CD4-positive, alpha-beta T cell (primary cell): ENCODE results near the gene LRRN4CL. TPM values are rescaled to one million over a fixed set of nuclear protein-coding genes. Genes with fewer than 3 reads are reported as not detected.

Source experiments
- ATAC-seq: fragments of 200-7000 bp; cut with Tn5 transposase; one replicate; pipeline ENCODE4 v1.10.0; 2022; ENCODE audit warnings: mild to moderate bottlenecking; ENCODE audit not compliant: poor library complexity
- CTCF ChIA-PET: fragments of 350-600 bp; sonication (Branson Sonifier 250); formaldehyde crosslinking; loops from one replicate; lab custom pipeline; 2021; ENCODE audit warnings: antibody characterized with exemption, inconsistent platforms; lab: Charles Lee
- POLR2A ChIA-PET: fragments of 350-600 bp; sonication (Branson Sonifier 250); formaldehyde crosslinking; loops from one replicate; lab custom pipeline; 2021; ENCODE audit warnings: antibody characterized with exemption, inconsistent platforms; lab: Charles Lee
- DNase-seq, 14 experiments: peaks; one replicate each; pipeline ENCODE4 v3.0.0-alpha.2; 2013 to 2020; ENCODE audit warnings: mixed read lengths in 2 of 14
- H3K27ac ChIP-seq, 2 donors: one replicate each; pipeline versions ENCODE4 v1.5.1 to v1.7.0; 2013; ENCODE audit warnings: low read length in 2 of 2, low read depth in 1 of 2, mild to moderate bottlenecking in 1 of 2
- H3K27me3 ChIP-seq, 2 experiments: 1 replicate in 1 of 2; 2 replicates in 1 of 2; pipeline versions ENCODE4 v1.6.1 to v1.7.0; 2013; ENCODE audit warnings: low read length in 2 of 2, control low read depth in 1 of 2, mild to moderate bottlenecking in 1 of 2, moderate library complexity in 1 of 2; ENCODE audit not compliant: insufficient read depth in 2 of 2, control insufficient read depth in 1 of 2
- H3K36me3 ChIP-seq: one replicate; pipeline ENCODE4 v1.6.1; 2013; ENCODE audit warnings: low read length, control low read depth; ENCODE audit not compliant: insufficient read depth
- H3K4me1 ChIP-seq: one replicate; pipeline ENCODE4 v1.6.1; 2013; ENCODE audit warnings: low read length, control low read depth; ENCODE audit not compliant: insufficient read depth
- H3K4me3 ChIP-seq: one replicate; pipeline ENCODE4 v1.5.1; 2013; ENCODE audit warnings: mild to moderate bottlenecking, low read length, moderate library complexity
- H3K9me3 ChIP-seq, 2 experiments: 1 replicate in 1 of 2; 2 replicates in 1 of 2; pipeline versions ENCODE4 v1.6.1 to v1.7.0; 2013; ENCODE audit warnings: low read length in 2 of 2, mild to moderate bottlenecking in 2 of 2, control low read depth in 1 of 2, moderate library complexity in 1 of 2; ENCODE audit not compliant: control insufficient read depth in 1 of 2, insufficient read depth in 1 of 2
- H3K27ac Mint-ChIP-seq: one replicate; pipeline ENCODE4 v1.8.0; 2020; ENCODE audit warnings: mixed read lengths
- H3K27me3 Mint-ChIP-seq: one replicate; pipeline ENCODE4 v1.8.0; 2021; ENCODE audit warnings: mixed read lengths
- H3K36me3 Mint-ChIP-seq: one replicate; pipeline ENCODE4 v1.8.0; 2021; ENCODE audit warnings: low read depth, mixed read lengths
- H3K4me1 Mint-ChIP-seq: one replicate; pipeline ENCODE4 v1.8.0; 2021; ENCODE audit warnings: low read depth, mixed read lengths
- H3K4me3 Mint-ChIP-seq: one replicate; pipeline ENCODE4 v1.8.0; 2020; ENCODE audit warnings: mild to moderate bottlenecking, mixed read lengths
- H3K9me3 Mint-ChIP-seq: one replicate; pipeline ENCODE4 v1.8.0; 2020; ENCODE audit warnings: mixed read lengths
- intact Hi-C, 2 experiments: fragments of 100-400 bp; cut with DNase I in 1 of 2; cut with micrococcal nuclease in 1 of 2; formaldehyde crosslinking; loops; one replicate each; pipeline versions ENCODE4 v1.15.1 to v1.9.0; 2023 to 2025; cut with DNase I, micrococcal nuclease
- total RNA-seq, 174 experiments: library from RNA in 2 of 174; stranded (reverse) in 2 of 174; gene quantifications; one replicate each; pipeline ENCODE4 v1.2.3 and lab custom pipeline; 2021 to 2026
- TF ChIP-seq, protein P1 (sequence below): fragments of 200-600 bp; IDR thresholded peaks from one replicate; pipeline ENCODE4 v1.8.0; 2022; ENCODE audit warnings: antibody characterized with exemption, mild to moderate bottlenecking

The LRRN4CL gene
- total RNA-seq, 2 experiments from 2014 or later, result not detected

DNA sequence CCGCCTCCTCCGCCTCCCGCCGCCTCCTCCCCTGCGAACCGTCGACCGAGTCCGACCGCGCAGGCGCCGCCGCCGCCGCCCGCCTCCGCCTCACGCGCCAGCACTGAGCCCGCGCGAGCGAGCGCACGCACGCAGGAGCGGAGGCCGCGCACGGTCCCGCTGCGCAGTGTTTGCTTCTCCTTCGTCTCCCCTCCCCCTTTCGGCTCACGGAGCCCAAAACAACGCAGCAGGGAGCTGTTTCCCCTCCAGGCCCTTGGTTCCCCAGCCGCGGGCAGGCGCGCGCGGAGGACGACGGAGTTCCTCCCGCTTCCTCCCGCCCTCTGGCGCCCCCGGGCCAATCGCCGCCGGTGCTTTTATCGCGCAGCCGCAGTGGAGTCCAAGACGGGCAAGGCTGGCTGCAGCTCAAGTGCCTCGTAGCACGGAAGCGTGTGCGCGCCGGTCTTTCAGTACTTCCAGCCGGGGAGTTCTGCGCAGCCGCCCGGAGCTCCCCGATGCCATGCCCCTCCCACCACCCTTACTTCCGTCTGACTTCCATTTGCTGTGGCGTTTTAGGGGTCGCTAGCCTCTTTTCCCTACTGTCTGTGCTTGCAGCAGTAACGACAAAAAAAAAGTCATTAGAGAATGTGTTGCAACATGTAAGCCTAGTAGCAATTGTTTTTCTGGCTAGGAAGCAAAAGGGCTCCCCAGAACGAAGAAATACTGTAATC is 38.0 kb upstream of the LRRN4CL start, which contains the start of gene HNRNPUL2:
Gene HNRNPUL2, minus strand, starts transcription at position 293 of the 707 bp plus-strand sequence. CDS start 301 bp downstream, outside the sequence.
- Histone ChIP-seq H3K36me3 (peaks cover 30% of the 10 kb centered on the region), H3K4me1 (peaks cover 54% of the 10 kb centered on the region), H3K9me3 (no peaks in the 10 kb centered on the region), H3K27ac (peak within 1 kb of the TSS; percentile 93 to 97), H3K27me3 (no peaks in the 10 kb centered on the region), H3K4me3 (peak within 1 kb of the TSS; percentile 65)
- TF ChIP-seq, protein P1, sequence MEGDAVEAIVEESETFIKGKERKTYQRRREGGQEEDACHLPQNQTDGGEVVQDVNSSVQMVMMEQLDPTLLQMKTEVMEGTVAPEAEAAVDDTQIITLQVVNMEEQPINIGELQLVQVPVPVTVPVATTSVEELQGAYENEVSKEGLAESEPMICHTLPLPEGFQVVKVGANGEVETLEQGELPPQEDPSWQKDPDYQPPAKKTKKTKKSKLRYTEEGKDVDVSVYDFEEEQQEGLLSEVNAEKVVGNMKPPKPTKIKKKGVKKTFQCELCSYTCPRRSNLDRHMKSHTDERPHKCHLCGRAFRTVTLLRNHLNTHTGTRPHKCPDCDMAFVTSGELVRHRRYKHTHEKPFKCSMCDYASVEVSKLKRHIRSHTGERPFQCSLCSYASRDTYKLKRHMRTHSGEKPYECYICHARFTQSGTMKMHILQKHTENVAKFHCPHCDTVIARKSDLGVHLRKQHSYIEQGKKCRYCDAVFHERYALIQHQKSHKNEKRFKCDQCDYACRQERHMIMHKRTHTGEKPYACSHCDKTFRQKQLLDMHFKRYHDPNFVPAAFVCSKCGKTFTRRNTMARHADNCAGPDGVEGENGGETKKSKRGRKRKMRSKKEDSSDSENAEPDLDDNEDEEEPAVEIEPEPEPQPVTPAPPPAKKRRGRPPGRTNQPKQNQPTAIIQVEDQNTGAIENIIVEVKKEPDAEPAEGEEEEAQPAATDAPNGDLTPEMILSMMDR, result no peak
- intact Hi-C loops, result loop anchor here in 1 of 2 experiments (1.0 to 5.0 kb wide), 4 partner anchors 18 to 115 kb away; partner anchors contain the start of genes LBHD1 and TAF6L
- Mint-ChIP-seq H3K27me3 (no peaks in the 10 kb centered on the region), H3K4me3 (peak within 1 kb of the TSS; percentile 93), H3K27ac (peak within 1 kb of the TSS; percentile 98), H3K36me3 (peaks cover 76% of the 10 kb centered on the region), H3K4me1 (peaks cover 72% of the 10 kb centered on the region), H3K9me3 (no peaks in the 10 kb centered on the region)
- peak; percentile 96 to 100 (median 98) for DNase-seq
- ChIA-PET CTCF (interaction anchor here (0.5 to 8.3 kb wide), 6 partner anchors 18 to 154 kb away, joined by 3 to 44 read pairs (median 8); partner anchors contain the start of genes SLC3A2, TMEM179B and ZBTB3), POLR2A (interaction anchor here (0.6 to 7.9 kb wide), 51 partner anchors 8 to 1590 kb away, joined by 3 to 228 read pairs (median 6); partner anchors contain the start of genes B3GAT3, BSCL2, C11orf98 and CSKMT)
- ATAC-seq, result peak; percentile 80

DNA sequence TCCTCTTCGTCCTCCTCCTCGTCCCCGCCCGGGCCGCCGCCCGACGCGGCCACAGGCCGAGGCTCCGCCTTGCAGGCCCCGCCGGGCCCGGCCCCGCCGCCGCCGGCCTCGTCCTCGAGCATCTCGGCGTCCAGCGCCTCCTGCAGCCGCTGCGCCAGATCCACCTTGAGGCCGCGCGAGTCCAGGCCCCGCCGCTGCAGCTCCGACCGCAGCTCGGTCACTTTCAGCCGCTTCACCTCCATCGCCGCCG is 37.5 kb upstream of the LRRN4CL start:
- no peaks in the 10 kb centered on the region for H3K9me3 ChIP-seq
- peak overlapping the region in 1 of 2 donors; percentile 97 for H3K27ac ChIP-seq
- TF ChIP-seq, protein P1, result no peak
- H3K36me3 ChIP-seq, result peaks cover 35% of the 10 kb centered on the region
- no peaks in the 10 kb centered on the region for H3K27me3 ChIP-seq
- H3K27ac Mint-ChIP-seq, result peak overlapping the region; percentile 98
- peaks cover 51% of the 10 kb centered on the region for H3K4me1 ChIP-seq
- ATAC-seq (no peak), DNase-seq (no peak)
- H3K27me3 Mint-ChIP-seq, result no peaks in the 10 kb centered on the region
- CTCF ChIA-PET, result interaction anchor here (0.5 to 8.3 kb wide), 4 partner anchors 17 to 155 kb away, joined by 4 to 44 read pairs (median 12); partner anchors contain the start of genes SLC3A2, TMEM179B and ZBTB3
- H3K9me3 Mint-ChIP-seq, result no peaks in the 10 kb centered on the region
- peak overlapping the region; percentile 93 for H3K4me3 Mint-ChIP-seq
- POLR2A ChIA-PET, result interaction anchor here (0.7 to 7.9 kb wide), 43 partner anchors 8 to 1591 kb away, joined by 3 to 228 read pairs (median 10); partner anchors contain the start of genes B3GAT3, BSCL2, C11orf98 and CSKMT
- H3K36me3 Mint-ChIP-seq, result peaks cover 81% of the 10 kb centered on the region
- peak overlapping the region; percentile 65 for H3K4me3 ChIP-seq
- peaks cover 76% of the 10 kb centered on the region for H3K4me1 Mint-ChIP-seq
- intact Hi-C loops, result loop anchor here in 1 of 2 experiments (1.0 to 5.0 kb wide), 4 partner anchors 18 to 115 kb away; partner anchors contain the start of genes LBHD1 and TAF6L

DNA sequence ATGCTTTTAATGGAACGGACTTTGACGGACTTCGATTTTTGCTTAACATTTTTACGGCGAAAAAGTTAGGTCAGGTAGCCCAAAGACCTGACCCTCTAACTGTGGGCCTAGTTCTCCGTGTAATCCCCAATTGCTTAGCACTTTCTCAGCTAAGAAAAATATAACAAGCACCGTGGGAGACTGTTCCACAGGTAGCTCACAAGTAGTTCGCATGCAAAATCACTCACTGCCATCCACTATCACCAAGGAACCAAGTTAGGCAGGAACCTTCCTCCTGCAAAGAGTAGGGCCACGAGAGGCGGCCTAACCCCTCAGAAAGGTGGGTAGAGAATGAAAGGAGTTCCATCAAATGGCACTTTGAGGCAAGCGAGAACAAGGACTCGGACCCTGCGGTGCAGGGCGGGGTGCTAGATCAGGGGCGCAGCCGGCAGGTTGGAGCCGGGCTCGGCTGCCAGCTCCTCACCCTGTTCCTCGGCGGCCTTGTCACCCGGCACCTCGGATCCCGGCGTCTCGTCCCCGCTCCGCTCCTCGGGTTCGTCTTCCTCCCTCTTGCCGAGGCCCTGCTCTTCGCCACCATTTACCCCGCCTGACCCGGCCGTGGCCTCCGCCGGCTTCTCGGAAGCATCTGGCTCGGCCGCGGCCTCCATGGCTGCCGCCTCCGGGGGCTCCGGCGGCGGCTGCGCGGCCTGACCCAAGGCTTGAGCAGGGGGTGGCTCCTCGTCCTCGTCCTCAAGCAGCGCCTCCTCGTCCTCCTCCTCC is 37.0 kb upstream of the LRRN4CL start:
- ATAC-seq, result no peak
- TF ChIP-seq, protein P1, result no peak
- Histone ChIP-seq H3K4me3 (peak overlapping the region; percentile 65), H3K27ac (peak overlapping the region; percentile 42 to 97), H3K36me3 (peaks cover 38% of the 10 kb centered on the region), H3K27me3 (no peaks in the 10 kb centered on the region), H3K9me3 (no peaks in the 10 kb centered on the region), H3K4me1 (peaks cover 49% of the 10 kb centered on the region)
- intact Hi-C loops, result loop anchor here in 1 of 2 experiments (5.0 kb wide), 2 partner anchors 46 to 116 kb away; partner anchors contain the start of gene TAF6L
- Mint-ChIP-seq H3K4me1 (peaks cover 80% of the 10 kb centered on the region), H3K27me3 (no peaks in the 10 kb centered on the region), H3K36me3 (peaks cover 82% of the 10 kb centered on the region), H3K4me3 (peak overlapping the region; percentile 84), H3K27ac (peak overlapping the region; percentile 98), H3K9me3 (no peaks in the 10 kb centered on the region)
- ChIA-PET POLR2A (interaction anchor here (0.9 to 7.9 kb wide), 32 partner anchors 10 to 1591 kb away, joined by 3 to 228 read pairs (median 14); partner anchors contain the start of genes B3GAT3, BSCL2, C11orf98 and CSKMT), CTCF (interaction anchor here (0.7 to 8.3 kb wide), 4 partner anchors 27 to 155 kb away, joined by 4 to 44 read pairs (median 8); partner anchors contain the start of genes SLC3A2, TMEM179B and ZBTB3)
- DNase-seq, result peak in 2 of 14 experiments; percentile 25 to 28
